ENCODE data around the gene INSM2.
A peak's percentile ranks its signal among the peaks of the same experiment; 100 is the strongest.

Gene INSM2

DNA sequence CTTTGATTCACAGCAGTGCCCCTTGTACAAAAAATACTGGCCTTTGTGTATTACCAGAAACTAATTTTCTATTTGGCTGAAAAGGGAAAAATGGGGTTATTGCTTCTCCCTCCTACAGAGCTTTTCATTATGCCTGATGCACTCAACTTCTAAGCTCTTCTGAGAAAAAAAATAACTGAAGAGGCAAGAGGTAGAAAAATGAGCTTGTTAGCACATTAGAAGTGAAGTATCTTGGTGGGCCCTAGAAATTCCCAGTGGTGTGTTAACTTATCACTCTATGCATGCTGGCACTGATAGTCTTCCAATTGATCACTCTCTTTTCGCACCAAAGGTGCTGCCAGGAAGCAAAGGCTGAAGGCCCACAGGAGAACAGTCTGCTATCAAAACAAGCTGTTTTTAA, 17.1 kb downstream of the INSM2 start:
- no peak for DNase-seq

DNA sequence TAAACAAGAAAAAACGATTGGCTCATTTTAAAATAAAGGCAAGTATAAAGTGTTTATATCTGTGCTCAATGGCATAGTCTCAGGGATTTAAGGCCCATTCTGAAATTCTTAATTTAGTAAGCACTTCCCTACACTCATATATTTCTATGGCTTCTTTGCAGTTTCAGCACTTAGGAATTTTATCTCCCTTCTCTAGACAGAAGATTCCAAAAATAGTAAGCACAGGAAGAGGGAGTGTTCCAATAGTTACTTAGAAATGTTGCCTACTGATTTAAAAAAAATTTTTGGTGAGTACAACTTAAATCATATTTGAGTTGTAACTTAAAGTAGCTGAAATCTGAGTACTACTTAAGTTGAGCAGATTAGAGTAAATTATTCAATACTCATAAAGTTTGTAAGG, 19.8 kb downstream of the INSM2 start:
- peak in 1 of 2 experiments; percentile 13 for DNase-seq

DNA sequence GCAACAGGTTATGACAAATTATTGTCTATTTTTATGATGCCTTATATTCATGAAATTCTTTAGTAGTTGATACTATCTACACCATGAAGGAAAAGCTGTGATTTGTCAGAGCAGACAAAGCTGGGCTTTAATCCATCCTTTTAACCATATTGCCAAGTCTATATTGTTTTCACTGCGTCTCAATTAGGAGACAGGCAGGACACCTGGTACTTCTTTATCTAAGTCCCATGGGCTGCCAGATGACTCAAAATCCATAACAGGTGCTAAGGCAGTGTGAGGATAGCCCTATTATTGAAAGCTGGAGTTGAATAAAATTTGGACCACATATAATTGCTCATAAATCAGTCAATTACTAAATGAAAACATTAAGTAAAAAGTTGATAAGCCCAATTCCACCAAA, 22.6 kb downstream of the INSM2 start:
- DNase-seq: no peak

DNA sequence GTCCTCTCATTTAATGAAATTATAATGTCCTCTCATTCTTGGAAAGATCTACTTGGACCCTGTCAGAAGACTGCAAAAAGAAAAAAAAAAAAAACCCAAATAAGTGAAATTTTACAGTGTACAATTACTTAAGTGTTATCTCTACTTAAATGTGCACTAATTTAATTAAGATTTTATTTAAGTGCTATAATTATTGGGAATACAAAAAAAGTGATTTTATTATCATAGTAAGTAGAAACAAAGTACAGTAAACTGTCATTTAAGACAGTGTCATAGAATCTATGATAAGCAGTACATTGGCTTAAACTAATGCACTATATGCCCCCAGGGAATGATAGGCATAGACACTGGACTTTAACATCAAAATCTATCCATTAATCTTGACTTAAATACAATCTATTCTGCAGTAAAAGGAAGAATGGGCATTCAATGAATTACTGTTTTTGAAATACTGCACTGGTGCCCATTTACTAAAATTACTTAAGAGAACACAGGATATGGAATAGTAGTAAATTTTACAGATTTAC, 23.3 kb downstream of the INSM2 start:
- DNase-seq: no peak

DNA sequence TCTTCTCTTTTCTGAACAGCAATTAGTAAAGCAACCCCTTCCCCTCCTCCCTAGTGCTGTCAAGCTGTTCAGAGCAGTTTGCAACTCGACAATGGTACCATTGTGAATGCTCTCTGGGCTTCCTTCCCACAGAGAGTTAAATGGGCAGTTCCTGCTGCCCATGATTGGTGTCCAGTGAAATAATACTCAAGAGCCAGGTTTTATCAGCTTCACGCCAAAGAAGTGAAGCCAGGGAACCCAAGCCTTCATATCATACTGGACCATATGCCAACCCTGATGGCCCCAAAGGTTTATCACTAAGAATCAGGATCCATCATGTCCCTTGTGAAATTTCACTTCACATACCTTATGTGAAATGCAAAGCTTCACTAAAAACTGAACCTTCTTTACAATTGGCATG, 24.7 kb downstream of the INSM2 start:
- no peak for DNase-seq

DNA sequence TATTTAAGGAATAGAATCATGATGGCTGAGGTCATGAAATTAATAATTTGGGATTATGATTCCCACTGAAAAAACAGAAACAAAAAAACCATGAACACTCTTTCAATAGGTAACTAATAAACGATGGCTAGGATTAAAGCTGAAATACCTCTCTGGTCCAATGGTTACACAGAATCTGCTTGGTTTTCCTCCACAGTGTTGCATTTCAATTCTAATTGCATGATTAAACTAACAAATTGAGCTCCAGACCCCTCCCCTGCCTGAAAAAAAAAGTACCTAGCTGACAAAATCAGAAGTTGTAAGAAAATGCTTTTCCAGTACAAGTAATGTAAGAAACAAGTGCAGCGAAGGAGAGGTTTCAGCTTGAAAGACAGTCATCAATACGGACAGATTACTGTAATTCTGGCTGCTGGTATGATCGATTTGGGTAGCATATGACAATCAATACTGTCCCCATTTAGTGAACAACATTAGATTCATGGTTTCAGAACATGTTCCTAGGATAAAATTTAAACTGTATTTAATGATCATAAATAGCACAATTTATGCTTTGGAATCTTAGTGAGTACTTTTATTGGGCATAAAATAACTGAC, 32.0 kb downstream of the INSM2 start:
- no peak for DNase-seq

DNA sequence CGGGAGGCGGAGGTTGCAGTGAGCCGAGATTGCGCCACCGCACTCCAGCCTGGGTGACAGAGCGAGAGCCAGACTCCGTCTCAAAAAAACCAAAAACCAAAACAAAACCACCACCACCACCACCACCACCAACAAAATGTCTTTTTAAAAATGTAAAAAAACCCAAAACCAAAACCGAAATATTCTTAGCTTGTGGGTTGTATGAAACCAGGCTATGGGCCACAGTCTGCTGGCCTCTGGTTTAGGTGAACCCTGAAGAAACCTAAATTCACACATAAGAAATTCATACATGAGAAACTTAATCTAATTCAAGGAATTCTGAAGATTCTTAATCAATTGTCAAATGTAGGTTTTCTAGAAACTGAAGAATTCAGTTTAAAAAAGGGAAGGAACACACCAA, 37.6 kb downstream of the INSM2 start:
- DNase-seq: no peak

DNA sequence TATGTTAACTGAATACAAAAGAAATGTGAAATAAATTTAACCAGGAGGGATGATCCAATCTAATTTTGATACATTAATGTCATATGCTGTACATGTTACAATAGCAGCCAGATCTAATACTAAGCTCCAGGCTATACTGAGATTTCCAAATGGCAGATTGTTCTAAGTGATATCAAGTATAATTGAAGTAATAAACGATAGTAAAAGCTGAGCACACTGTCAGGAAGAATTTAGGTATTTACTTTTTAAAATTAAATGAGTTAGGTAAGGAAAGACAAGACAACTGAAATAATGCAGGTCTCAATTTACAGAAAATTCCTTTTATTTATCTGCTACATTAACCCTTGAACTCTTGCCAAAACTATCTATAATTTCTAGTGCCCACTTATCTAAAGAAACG, 39.9 kb downstream of the INSM2 start:
- no peak for DNase-seq

DNA sequence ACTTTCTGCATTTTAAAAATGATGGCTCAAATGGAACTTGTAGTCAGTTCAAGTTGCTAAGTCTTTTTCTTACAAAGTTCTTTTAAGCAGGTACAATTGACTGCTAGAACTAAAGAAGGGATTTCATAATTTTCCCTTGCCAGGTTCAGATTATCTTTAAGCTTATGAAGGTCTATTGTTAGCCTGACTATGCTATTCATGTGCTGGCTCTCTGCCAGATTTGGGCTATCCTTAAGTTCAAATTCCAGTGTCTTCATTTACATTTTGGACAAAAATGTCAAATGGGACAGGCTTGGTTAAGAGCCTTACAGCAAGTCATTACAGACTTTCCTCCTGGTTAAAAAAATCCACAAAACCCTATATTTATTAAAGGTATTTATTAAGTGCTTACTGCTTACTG, 42.3 kb downstream of the INSM2 start:
- DNase-seq: no peak

DNA sequence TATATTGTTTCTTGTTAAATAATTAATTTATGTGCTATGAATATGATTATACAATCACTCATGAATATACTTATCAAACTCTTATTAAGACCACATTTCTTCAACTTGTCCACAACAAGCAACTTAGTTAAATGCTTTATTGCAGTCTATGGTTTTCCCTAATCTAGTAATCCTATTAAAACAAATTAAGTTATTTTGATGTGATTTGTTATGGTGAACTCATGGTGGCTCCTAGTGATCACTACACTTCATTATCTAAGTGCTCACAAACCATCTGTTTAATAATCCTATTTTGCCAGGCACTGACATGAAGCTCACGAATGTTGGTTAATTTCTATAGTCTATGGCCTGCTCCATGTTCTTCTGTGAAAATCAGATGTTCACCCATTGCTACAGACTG, 42.9 kb downstream of the INSM2 start:
- no peak for DNase-seq

DNA sequence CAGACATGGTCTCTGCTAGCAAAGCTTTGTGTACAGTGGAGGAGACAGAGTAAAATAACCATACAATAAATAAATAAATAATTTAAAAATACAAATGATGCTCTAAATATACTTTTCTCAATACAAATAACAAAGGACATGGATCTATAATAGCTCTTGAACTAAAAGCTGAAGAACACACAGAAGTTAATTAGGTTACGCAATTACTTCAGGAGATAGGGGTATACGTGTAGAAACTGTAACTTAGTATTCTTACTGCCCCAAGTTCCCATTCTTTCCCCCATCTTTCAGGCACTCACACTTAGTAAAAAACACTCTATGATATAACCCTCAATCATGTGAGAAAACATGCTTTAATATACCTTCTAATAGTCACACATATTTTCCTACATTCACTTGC, 44.2 kb downstream of the INSM2 start:
- no peak for DNase-seq

DNA sequence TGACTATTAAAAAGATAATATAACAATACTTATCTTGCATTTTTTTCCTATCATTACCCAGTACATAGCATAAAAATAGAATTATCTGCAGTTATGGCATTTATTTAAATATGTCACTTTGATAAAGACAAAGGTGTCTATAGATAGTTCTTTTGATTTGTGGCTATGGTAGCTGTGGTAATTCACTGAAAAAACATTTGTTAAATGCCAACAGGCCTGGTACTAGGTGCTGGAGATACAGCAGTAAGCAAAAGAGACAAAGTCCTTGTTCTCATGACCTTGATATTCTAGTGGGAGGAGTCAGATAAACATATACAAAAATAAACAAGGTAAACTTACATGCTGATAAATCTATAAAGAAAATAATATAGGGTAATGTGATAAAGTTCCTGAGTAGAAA, 44.7 kb downstream of the INSM2 start:
- no peak for DNase-seq

Data from SW 1271 (cell line).